Measurements from ENCODE around the gene CAPN11. TPM values are rescaled to one million over a fixed set of nuclear protein-coding genes. Genes with fewer than 3 reads are reported as not detected.

The CAPN11 gene
- polyA plus RNA-seq, 1 donor from 2014 or later, result not detected

DNA sequence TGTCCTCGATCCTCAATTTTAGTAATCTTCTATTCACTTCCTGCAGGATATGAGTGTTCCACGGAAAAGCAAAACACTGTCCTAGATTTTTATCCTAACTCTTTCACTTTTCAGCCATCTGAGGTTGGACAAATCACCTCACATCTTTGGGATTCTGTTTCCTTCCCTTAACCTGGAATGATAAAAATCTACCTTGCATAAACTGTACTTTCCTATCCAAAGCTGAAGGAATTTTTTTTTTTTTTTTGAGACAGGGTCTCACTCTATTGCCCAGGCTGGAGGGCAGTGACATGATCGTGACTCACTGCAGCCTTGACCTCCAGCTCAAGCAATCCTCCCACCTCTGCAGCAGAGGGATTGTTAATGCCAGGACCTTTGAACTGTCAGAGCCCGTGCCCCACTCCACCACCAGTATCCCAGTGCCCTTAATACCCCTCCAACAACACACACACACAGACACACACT, 20.5 kb downstream of the CAPN11 start:
- no peaks in the 10 kb centered on the region for H4K20me1 ChIP-seq (ENCODE audit: insufficient read depth)
- H3F3A ChIP-seq (ENCODE audit: insufficient read depth, low read length, poor library complexity, severe bottlenecking), result no peaks in the 10 kb centered on the region
- no peak overlapping the region for H2AFZ ChIP-seq (ENCODE audit: low read depth, low read length)
- no peak overlapping the region for H3K4me3 ChIP-seq (ENCODE audit: low read length)
- H3K9me2 ChIP-seq (ENCODE audit: insufficient read depth, low read length), result no peaks in the 10 kb centered on the region
- no peak overlapping the region for H3K27ac ChIP-seq (ENCODE audit: low read length)
- no peaks in the 10 kb centered on the region for H3K9me3 ChIP-seq (ENCODE audit: low read length)
- no peaks in the 10 kb centered on the region for H3K79me2 ChIP-seq (replicated peaks; ENCODE audit: insufficient read depth, low read length)
- H3K27me3 ChIP-seq (ENCODE audit: insufficient read depth, low read depth, low read length), result no peaks in the 10 kb centered on the region
- no peak overlapping the region for H3K9ac ChIP-seq (ENCODE audit: low read length)
- H3K36me3 ChIP-seq (ENCODE audit: insufficient read depth, low read length), result no peaks in the 10 kb centered on the region
- TF ChIP-seq MXI1 (conservative IDR thresholded peaks at IDR 0.05; ENCODE audit: poor library complexity, severe bottlenecking) (no peak), TAF1 (IDR thresholded peaks at IDR 0.05; ENCODE audit: low read depth) (no peak), POLR2AphosphoS5 (IDR thresholded peaks at IDR 0.05) (no peak), EP300 (conservative IDR thresholded peaks at IDR 0.05; ENCODE audit: poor library complexity, severe bottlenecking) (no peak), SMC3 (conservative IDR thresholded peaks at IDR 0.05; ENCODE audit: poor library complexity) (no peak), RAD21 (conservative IDR thresholded peaks at IDR 0.05) (no peak), EZH2 (IDR thresholded peaks at IDR 0.05; ENCODE audit: borderline replicate concordance, insufficient read depth, low read length, poor library complexity, severe bottlenecking) (no peak)
- TF ChIP-seq, protein P1, sequence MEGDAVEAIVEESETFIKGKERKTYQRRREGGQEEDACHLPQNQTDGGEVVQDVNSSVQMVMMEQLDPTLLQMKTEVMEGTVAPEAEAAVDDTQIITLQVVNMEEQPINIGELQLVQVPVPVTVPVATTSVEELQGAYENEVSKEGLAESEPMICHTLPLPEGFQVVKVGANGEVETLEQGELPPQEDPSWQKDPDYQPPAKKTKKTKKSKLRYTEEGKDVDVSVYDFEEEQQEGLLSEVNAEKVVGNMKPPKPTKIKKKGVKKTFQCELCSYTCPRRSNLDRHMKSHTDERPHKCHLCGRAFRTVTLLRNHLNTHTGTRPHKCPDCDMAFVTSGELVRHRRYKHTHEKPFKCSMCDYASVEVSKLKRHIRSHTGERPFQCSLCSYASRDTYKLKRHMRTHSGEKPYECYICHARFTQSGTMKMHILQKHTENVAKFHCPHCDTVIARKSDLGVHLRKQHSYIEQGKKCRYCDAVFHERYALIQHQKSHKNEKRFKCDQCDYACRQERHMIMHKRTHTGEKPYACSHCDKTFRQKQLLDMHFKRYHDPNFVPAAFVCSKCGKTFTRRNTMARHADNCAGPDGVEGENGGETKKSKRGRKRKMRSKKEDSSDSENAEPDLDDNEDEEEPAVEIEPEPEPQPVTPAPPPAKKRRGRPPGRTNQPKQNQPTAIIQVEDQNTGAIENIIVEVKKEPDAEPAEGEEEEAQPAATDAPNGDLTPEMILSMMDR (IDR thresholded peaks at IDR 0.05; ENCODE audit: poor library complexity, severe bottlenecking), result no peak
- TF ChIP-seq, protein P2, sequence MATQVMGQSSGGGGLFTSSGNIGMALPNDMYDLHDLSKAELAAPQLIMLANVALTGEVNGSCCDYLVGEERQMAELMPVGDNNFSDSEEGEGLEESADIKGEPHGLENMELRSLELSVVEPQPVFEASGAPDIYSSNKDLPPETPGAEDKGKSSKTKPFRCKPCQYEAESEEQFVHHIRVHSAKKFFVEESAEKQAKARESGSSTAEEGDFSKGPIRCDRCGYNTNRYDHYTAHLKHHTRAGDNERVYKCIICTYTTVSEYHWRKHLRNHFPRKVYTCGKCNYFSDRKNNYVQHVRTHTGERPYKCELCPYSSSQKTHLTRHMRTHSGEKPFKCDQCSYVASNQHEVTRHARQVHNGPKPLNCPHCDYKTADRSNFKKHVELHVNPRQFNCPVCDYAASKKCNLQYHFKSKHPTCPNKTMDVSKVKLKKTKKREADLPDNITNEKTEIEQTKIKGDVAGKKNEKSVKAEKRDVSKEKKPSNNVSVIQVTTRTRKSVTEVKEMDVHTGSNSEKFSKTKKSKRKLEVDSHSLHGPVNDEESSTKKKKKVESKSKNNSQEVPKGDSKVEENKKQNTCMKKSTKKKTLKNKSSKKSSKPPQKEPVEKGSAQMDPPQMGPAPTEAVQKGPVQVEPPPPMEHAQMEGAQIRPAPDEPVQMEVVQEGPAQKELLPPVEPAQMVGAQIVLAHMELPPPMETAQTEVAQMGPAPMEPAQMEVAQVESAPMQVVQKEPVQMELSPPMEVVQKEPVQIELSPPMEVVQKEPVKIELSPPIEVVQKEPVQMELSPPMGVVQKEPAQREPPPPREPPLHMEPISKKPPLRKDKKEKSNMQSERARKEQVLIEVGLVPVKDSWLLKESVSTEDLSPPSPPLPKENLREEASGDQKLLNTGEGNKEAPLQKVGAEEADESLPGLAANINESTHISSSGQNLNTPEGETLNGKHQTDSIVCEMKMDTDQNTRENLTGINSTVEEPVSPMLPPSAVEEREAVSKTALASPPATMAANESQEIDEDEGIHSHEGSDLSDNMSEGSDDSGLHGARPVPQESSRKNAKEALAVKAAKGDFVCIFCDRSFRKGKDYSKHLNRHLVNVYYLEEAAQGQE (IDR thresholded peaks at IDR 0.05; ENCODE audit: borderline replicate concordance), result no peak
- no peak overlapping the region for H3K4me2 ChIP-seq (ENCODE audit: low read length)

DNA sequence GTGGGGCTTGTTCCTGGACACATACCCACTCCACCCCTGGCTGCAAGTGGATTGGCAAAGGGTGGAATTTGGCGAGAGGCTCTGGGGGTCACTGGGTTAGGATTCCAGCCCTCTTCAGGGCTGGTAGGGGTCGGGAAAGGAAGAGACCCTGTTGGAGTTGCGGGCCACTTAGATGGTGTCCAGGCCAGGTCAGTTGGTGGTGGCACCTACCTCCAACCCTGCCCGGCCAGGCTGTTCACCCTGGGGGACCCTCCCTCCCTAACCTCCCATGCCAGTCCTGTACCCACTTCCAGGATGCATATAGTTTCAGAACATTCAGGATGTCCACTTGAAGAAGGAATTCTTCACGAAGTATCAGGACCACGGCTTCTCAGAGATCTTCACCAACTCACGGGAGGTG, 21.0 kb downstream of the CAPN11 start:
- no peaks in the 10 kb centered on the region for H3K27me3 ChIP-seq (ENCODE audit: insufficient read depth, low read depth, low read length)
- no peak overlapping the region for H2AFZ ChIP-seq (ENCODE audit: low read depth, low read length)
- no peaks in the 10 kb centered on the region for H4K20me1 ChIP-seq (ENCODE audit: insufficient read depth)
- no peak overlapping the region for H3K27ac ChIP-seq (ENCODE audit: low read length)
- H3K9me3 ChIP-seq (ENCODE audit: low read length), result no peaks in the 10 kb centered on the region
- H3K79me2 ChIP-seq (replicated peaks; ENCODE audit: insufficient read depth, low read length), result no peaks in the 10 kb centered on the region
- H3K9ac ChIP-seq (ENCODE audit: low read length), result no peak overlapping the region
- H3K9me2 ChIP-seq (ENCODE audit: insufficient read depth, low read length), result no peaks in the 10 kb centered on the region
- H3K36me3 ChIP-seq (ENCODE audit: insufficient read depth, low read length), result no peaks in the 10 kb centered on the region
- no peak overlapping the region for H3K4me3 ChIP-seq (ENCODE audit: low read length)
- TF ChIP-seq POLR2AphosphoS5 (IDR thresholded peaks at IDR 0.05), result no peak
- TF ChIP-seq EZH2 (IDR thresholded peaks at IDR 0.05; ENCODE audit: borderline replicate concordance, insufficient read depth, low read length, poor library complexity, severe bottlenecking), result no peak
- no peak for TF ChIP-seq RAD21 (conservative IDR thresholded peaks at IDR 0.05)
- TF ChIP-seq, protein P2 (IDR thresholded peaks at IDR 0.05; ENCODE audit: borderline replicate concordance), result no peak
- no peak for TF ChIP-seq MXI1 (conservative IDR thresholded peaks at IDR 0.05; ENCODE audit: poor library complexity, severe bottlenecking)
- TF ChIP-seq, protein P1 (IDR thresholded peaks at IDR 0.05; ENCODE audit: poor library complexity, severe bottlenecking), result no peak
- TF ChIP-seq TAF1 (IDR thresholded peaks at IDR 0.05; ENCODE audit: low read depth), result no peak
- no peak for TF ChIP-seq EP300 (conservative IDR thresholded peaks at IDR 0.05; ENCODE audit: poor library complexity, severe bottlenecking)
- TF ChIP-seq SMC3 (conservative IDR thresholded peaks at IDR 0.05; ENCODE audit: poor library complexity), result no peak
- no peaks in the 10 kb centered on the region for H3F3A ChIP-seq (ENCODE audit: insufficient read depth, low read length, poor library complexity, severe bottlenecking)
- no peak overlapping the region for H3K4me2 ChIP-seq (ENCODE audit: low read length)

Data from neural cell (in vitro differentiated cells).